ENCODE measurements around the gene KCNIP2. TPM values are rescaled to one million over a fixed set of nuclear protein-coding genes. Genes with fewer than 3 reads are reported as not detected.

KCNIP2 gene
- total RNA-seq, 4 donors from 2014 or later = 0.32 to 1.7 (median 0.54) TPM

GRCh38 chr10:101814466-101815071 is 29.0 kb downstream of the KCNIP2 start:
- H3K4me1 ChIP-seq = peaks cover 46 to 66% (median 60%) of the 10 kb centered on the region in 4 donors
- intact Hi-C loops (cut with DNase I) = loop anchor here (5.0 kb wide), 2 partner anchors 32 to 338 kb away; partner anchors contain the start of genes NOLC1 and NPM3
- no peaks in the 10 kb centered on the region for H3K9me3 ChIP-seq
- H3K27me3 ChIP-seq = no peaks in the 10 kb centered on the region
- TF ChIP-seq EP300 (IDR thresholded peaks at IDR 0.05) (no peak), POLR2A (IDR thresholded peaks at IDR 0.05; ENCODE audit: low read depth) (no peak), POLR2AphosphoS5 (IDR thresholded peaks at IDR 0.05) (no peak), CTCF (IDR thresholded peaks at IDR 0.05) (no peak)
- H3K36me3 ChIP-seq = peaks cover 15 to 33% (median 27%) of the 10 kb centered on the region in 4 donors
- H3K4me3 ChIP-seq = peak overlapping the region; percentile 73 to 99 (median 94)
- no peak for DNase-seq (ENCODE audit: extremely low spot score)
- H3K27ac ChIP-seq (replicated peaks in 1 of 4) = peak overlapping the region in 2 of 4 donors; percentile 7 to 8
- 62% methylated on average over 8 of the region's 8 CpGs for WGBS

GRCh38 chr10:101812606-101813005 is 31.0 kb downstream of the KCNIP2 start:
- DNase-seq (ENCODE audit: extremely low spot score) = no peak
- 70% methylated on average over 4 of the region's 4 CpGs for whole genome bisulfite sequencing
- intact Hi-C loops (cut with DNase I) = no loop called here
- TF ChIP-seq CTCF (IDR thresholded peaks at IDR 0.05) (no peak), EP300 (IDR thresholded peaks at IDR 0.05) (no peak), POLR2A (IDR thresholded peaks at IDR 0.05; ENCODE audit: low read depth) (no peak)
- Histone ChIP-seq H3K4me1 (peaks cover 38 to 57% (median 52%) of the 10 kb centered on the region in 4 donors), H3K4me3 (no peak overlapping the region), H3K9me3 (no peaks in the 10 kb centered on the region), H3K27me3 (no peaks in the 10 kb centered on the region), H3K36me3 (peaks cover 33 to 53% (median 47%) of the 10 kb centered on the region in 4 donors), H3K27ac (replicated peaks in 1 of 4) (no peak overlapping the region)

- WGBS = 66% methylated on average over 1 of the region's 1 CpG
- H3K9me3 ChIP-seq = no peaks in the 10 kb centered on the region
- H3K4me1 ChIP-seq = peaks cover 6 to 25% (median 19%) of the 10 kb centered on the region in 4 donors
- no peak overlapping the region for H3K4me3 ChIP-seq
- intact Hi-C loops (cut with DNase I) = no loop called here
- no peak for DNase-seq (ENCODE audit: extremely low spot score)
- no peaks in the 10 kb centered on the region for H3K27me3 ChIP-seq
- TF ChIP-seq POLR2AphosphoS5 (IDR thresholded peaks at IDR 0.05) (no peak), CTCF (IDR thresholded peaks at IDR 0.05) (no peak), EP300 (IDR thresholded peaks at IDR 0.05) (no peak), POLR2A (IDR thresholded peaks at IDR 0.05; ENCODE audit: low read depth) (no peak)
- peaks cover 80 to 100% (median 96%) of the 10 kb centered on the region in 4 donors for H3K36me3 ChIP-seq
- H3K27ac ChIP-seq (replicated peaks in 1 of 4) = no peak overlapping the region
Measured at GRCh38 chr10:101807158-101807557, 36.4 kb downstream of the KCNIP2 start.

GRCh38 chr10:101803511-101803910 is 40.1 kb downstream of the KCNIP2 start:
- WGBS = 57% methylated on average over 4 of the region's 4 CpGs
- intact Hi-C loops (cut with DNase I) = no loop called here
- Histone ChIP-seq H3K9me3 (no peaks in the 10 kb centered on the region), H3K27me3 (no peaks in the 10 kb centered on the region), H3K4me1 (peaks cover 0 to 20% (median 14%) of the 10 kb centered on the region in 4 donors), H3K36me3 (peaks cover 91 to 100% (median 98%) of the 10 kb centered on the region in 4 donors), H3K27ac (replicated peaks in 1 of 4) (no peak overlapping the region), H3K4me3 (no peak overlapping the region)
- no peak for DNase-seq (ENCODE audit: extremely low spot score)
- TF ChIP-seq EP300 (IDR thresholded peaks at IDR 0.05) = no peak
- no peak for TF ChIP-seq POLR2AphosphoS5 (IDR thresholded peaks at IDR 0.05)

GRCh38 chr10:101797403-101798059 is 46.1 kb downstream of the KCNIP2 start:
- DNase-seq (ENCODE audit: extremely low spot score) = no peak
- Histone ChIP-seq H3K27me3 (no peaks in the 10 kb centered on the region), H3K36me3 (peaks cover 93 to 100% (median 96%) of the 10 kb centered on the region in 4 donors), H3K4me1 (peaks cover 8 to 30% (median 16%) of the 10 kb centered on the region in 4 donors), H3K4me3 (no peak overlapping the region), H3K27ac (replicated peaks in 1 of 4) (no peak overlapping the region), H3K9me3 (no peaks in the 10 kb centered on the region)
- WGBS = 69% methylated on average over 4 of the region's 4 CpGs
- TF ChIP-seq CTCF (IDR thresholded peaks at IDR 0.05) (no peak), EP300 (IDR thresholded peaks at IDR 0.05) (no peak), POLR2A (IDR thresholded peaks at IDR 0.05; ENCODE audit: low read depth) (no peak), POLR2AphosphoS5 (IDR thresholded peaks at IDR 0.05) (no peak)
- intact Hi-C loops (cut with DNase I) = no loop called here

Data from esophagus muscularis mucosa (tissue), 4 donors.